HL-60 (cell line): ENCODE results near the gene KAZN.

Source experiments
- CTCF ChIP-seq: IDR thresholded peaks from one replicate; pipeline ENCODE4 v1.5.1; 2011; ENCODE audit warnings: low read length, control low read depth, inconsistent platforms; ENCODE audit not compliant: insufficient read depth
- POLR2AphosphoS5 ChIP-seq: IDR thresholded peaks from 2 replicates; pipeline ENCODE4 v1.6.1; 2012; ENCODE audit warnings: low read depth
- TF ChIP-seq, protein P1 (sequence below): IDR thresholded peaks from 2 replicates; pipeline ENCODE4 v1.6.1; 2012; ENCODE audit warnings: low read depth; ENCODE audit not compliant: insufficient replicate concordance

DNA sequence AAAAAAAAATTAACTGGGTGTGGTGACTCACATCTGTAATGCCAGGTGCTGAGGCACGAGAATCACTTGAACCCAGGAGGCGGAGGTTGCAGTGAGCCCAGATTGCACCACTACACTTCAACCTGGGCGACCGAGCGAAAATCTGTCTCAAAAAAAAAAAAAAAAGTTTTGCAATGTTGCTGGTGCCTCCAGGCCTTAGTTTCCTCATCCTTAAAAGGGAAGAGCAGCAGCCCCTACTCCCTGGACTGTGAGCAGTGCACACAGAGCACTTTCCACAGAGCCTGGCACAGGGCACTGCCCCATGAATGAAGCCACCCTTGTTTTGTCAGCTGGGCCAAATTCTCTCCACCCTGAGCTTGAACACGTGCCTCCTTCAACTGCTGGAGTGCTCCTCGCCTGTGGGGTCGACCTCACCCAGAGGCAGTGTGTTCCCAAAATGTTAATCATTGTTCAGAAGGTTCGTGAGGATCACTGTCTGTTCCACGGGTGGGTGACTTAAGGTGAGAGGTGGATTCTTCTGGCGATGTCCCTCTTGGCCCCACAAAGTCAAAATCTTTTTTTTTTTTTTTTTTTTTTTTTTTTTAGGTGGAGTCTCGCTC is 402.9 kb downstream of the KAZN start:
- TF ChIP-seq POLR2AphosphoS5 = no peak
- no peak for TF ChIP-seq CTCF
- TF ChIP-seq, protein P1, sequence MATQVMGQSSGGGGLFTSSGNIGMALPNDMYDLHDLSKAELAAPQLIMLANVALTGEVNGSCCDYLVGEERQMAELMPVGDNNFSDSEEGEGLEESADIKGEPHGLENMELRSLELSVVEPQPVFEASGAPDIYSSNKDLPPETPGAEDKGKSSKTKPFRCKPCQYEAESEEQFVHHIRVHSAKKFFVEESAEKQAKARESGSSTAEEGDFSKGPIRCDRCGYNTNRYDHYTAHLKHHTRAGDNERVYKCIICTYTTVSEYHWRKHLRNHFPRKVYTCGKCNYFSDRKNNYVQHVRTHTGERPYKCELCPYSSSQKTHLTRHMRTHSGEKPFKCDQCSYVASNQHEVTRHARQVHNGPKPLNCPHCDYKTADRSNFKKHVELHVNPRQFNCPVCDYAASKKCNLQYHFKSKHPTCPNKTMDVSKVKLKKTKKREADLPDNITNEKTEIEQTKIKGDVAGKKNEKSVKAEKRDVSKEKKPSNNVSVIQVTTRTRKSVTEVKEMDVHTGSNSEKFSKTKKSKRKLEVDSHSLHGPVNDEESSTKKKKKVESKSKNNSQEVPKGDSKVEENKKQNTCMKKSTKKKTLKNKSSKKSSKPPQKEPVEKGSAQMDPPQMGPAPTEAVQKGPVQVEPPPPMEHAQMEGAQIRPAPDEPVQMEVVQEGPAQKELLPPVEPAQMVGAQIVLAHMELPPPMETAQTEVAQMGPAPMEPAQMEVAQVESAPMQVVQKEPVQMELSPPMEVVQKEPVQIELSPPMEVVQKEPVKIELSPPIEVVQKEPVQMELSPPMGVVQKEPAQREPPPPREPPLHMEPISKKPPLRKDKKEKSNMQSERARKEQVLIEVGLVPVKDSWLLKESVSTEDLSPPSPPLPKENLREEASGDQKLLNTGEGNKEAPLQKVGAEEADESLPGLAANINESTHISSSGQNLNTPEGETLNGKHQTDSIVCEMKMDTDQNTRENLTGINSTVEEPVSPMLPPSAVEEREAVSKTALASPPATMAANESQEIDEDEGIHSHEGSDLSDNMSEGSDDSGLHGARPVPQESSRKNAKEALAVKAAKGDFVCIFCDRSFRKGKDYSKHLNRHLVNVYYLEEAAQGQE = no peak
